HL-60/S4 (cell line): ENCODE measurements around the gene NCF4.

Experiments
- in situ Hi-C: fragments of 300-500 bp; cut with MboI; formaldehyde crosslinking; loops from 2 replicates; pipeline ENCODE4 v1.14.3; 2022; ENCODE audit warnings: low sequenced_read_pairs

The NCF4 gene

GRCh38 chr22:36860821-36861659 lies at the start of gene NCF4:
NCF4 (plus strand) TSS chr22:36861006; CDS start chr22:36861172, 166 bp downstream.
- in situ Hi-C loops, result loop anchor here (10.0 kb wide), 1 partner anchor 114 kb away; no protein-coding TSS in a partner anchor

GRCh38 chr22:36811094-36811800 lies 49.6 kb upstream of the NCF4 start:
- in situ Hi-C loops, result no loop called here

GRCh38 chr22:36814801-36815200 lies 46.0 kb upstream of the NCF4 start:
- in situ Hi-C loops, result no loop called here

- in situ Hi-C loops, result no loop called here
Measured at GRCh38 chr22:36815558-36816338, 45.1 kb upstream of the NCF4 start.

- in situ Hi-C loops, result no loop called here
Measured at GRCh38 chr22:36816339-36816635, 44.5 kb upstream of the NCF4 start.

GRCh38 chr22:36816636-36817524 lies 43.9 kb upstream of the NCF4 start, which contains the start of gene PVALB:
PVALB (minus strand) TSS chr22:36817035; CDS start chr22:36817005, 30 bp downstream.
- in situ Hi-C loops, result no loop called here

DNA sequence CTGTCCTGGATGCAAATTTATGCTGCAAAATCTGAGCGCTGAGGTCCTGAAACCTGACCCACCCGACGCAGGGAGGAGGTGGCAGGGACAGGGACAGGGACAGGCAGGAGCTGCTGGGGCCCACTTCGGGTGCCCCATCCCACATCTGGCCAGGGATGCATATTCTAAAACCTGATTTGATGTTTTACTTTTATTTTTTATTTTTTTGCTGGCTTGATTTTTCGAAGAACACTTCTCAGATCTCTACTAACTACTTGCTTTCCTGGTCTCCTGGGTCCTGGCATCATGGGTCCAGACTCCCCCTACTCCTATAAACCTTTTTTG lies 43.3 kb upstream of the NCF4 start:
- in situ Hi-C loops, result no loop called here

- in situ Hi-C loops, result no loop called here
Measured at GRCh38 chr22:36818010-36818642, 42.7 kb upstream of the NCF4 start.

DNA sequence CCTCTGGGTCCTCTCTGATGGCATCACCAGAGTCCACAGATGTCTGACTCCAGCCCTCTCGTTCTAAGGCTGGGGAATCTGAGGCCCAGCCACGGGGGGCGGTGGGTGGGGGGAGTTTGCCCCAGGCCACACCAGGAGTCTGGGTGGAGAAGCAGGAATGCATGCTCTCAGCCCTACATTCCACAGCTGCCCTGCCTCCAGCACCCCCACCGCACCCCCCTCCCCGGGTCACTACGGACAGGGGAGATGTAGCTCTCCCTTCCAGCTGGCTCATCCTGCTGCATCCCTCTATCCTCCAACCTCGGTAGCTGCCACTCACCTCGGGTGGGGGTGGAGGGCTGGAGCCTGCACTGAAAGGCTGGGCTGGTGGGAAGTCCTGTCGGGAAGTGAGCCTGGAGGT lies 41.7 kb upstream of the NCF4 start:
- in situ Hi-C loops, result no loop called here

DNA sequence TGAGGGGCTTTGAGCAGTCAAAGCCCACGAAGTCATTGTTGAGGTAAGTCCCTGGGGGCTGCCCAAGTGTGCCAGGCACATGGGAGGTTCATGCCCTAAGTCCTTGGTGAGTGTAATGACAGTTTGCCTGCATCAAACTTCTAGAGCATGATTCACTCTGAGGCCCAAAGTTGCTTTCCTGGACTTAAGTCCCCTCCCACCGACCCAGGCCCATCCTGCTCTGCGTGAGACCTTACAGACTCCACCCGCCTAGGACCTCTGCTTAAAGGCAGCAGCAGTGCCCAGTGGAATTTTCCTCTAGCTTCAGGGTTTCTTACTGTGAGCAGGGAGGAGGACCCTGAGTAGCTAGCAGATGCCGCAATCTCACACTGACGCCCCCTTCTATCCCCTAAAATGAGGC lies 38.2 kb upstream of the NCF4 start:
- in situ Hi-C loops, result no loop called here

GRCh38 chr22:36823186-36823839 lies 37.5 kb upstream of the NCF4 start:
- in situ Hi-C loops, result no loop called here

DNA sequence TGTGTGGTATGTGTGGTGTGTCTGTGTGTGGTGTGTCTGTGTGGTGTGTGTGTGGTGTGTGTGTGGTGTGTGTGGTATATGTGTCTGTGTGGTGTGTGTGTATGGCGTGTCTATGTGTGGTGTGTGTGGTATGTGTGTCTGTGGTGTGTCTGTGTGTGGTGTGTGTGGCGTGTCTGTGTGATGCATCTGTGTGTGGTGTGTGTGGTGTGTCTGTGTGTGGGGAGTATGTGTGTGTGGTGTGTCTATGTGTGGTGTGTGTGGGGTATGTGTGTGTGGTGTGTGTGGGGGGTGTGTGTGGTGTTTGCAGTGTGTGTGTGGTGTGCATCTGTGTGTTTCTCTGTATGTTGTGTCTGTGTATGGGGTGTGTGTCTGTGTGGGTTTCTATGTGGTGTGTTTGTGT lies 36.2 kb upstream of the NCF4 start:
- in situ Hi-C loops, result no loop called here

GRCh38 chr22:36826262-36826661 lies 34.5 kb upstream of the NCF4 start:
- in situ Hi-C loops, result no loop called here

- in situ Hi-C loops, result no loop called here
Measured at GRCh38 chr22:36828815-36829214, 32.0 kb upstream of the NCF4 start.

- in situ Hi-C loops, result no loop called here
Measured at GRCh38 chr22:36829370-36830002, 31.3 kb upstream of the NCF4 start.

- in situ Hi-C loops, result no loop called here
Measured at GRCh38 chr22:36830601-36831000, 30.2 kb upstream of the NCF4 start.

- in situ Hi-C loops, result no loop called here
Measured at GRCh38 chr22:36831206-36831605, 29.6 kb upstream of the NCF4 start.

- in situ Hi-C loops, result no loop called here
Measured at GRCh38 chr22:36831717-36832116, 29.1 kb upstream of the NCF4 start.

GRCh38 chr22:36833073-36833472 lies 27.7 kb upstream of the NCF4 start:
- in situ Hi-C loops, result no loop called here
